GM19035 (cell line): ENCODE results near the gene ROBO3.

ENCODE experiments used
- ATAC-seq: cut with Tn5 transposase; IDR thresholded peaks from one replicate; pipeline ENCODE4 v1.9.1; 2021; ENCODE audit not compliant: unreplicated experiment

The ROBO3 gene

GRCh38 chr11:124841840-124842239 is 23.4 kb upstream of the ROBO3 start:
- no peak for ATAC-seq

GRCh38 chr11:124842305-124842704 is 22.9 kb upstream of the ROBO3 start:
- no peak for ATAC-seq

- no peak for ATAC-seq
Observed at GRCh38 chr11:124843616-124843910, 21.7 kb upstream of the ROBO3 start.

- ATAC-seq: no peak
Observed at GRCh38 chr11:124844664-124845079, 20.6 kb upstream of the ROBO3 start.

GRCh38 chr11:124846070-124846673 is 19.1 kb upstream of the ROBO3 start:
- no peak for ATAC-seq

GRCh38 chr11:124859171-124859570 is 6.1 kb upstream of the ROBO3 start:
- ATAC-seq: no peak

GRCh38 chr11:124861670-124862069 is 3.6 kb upstream of the ROBO3 start:
- no peak for ATAC-seq

GRCh38 chr11:124863137-124863825 is 2.0 kb upstream of the ROBO3 start:
- no peak for ATAC-seq

- no peak for ATAC-seq
Observed at GRCh38 chr11:124863826-124864165, 1.4 kb upstream of the ROBO3 start.

GRCh38 chr11:124864176-124864891 is 898 bp upstream of the ROBO3 start:
- ATAC-seq: no peak

GRCh38 chr11:124864892-124865180 is 396 bp upstream of the ROBO3 start:
- ATAC-seq: no peak

GRCh38 chr11:124865902-124866851 is 945 bp downstream of the ROBO3 start:
- no peak for ATAC-seq

GRCh38 chr11:124867700-124868099 is 2.5 kb downstream of the ROBO3 start:
- ATAC-seq: no peak

- ATAC-seq: no peak
Observed at GRCh38 chr11:124868331-124869274, 3.4 kb downstream of the ROBO3 start.

GRCh38 chr11:124869331-124869730 is 4.1 kb downstream of the ROBO3 start:
- ATAC-seq: no peak

- ATAC-seq: no peak
Observed at GRCh38 chr11:124869856-124870387, 4.7 kb downstream of the ROBO3 start.

- no peak for ATAC-seq
Observed at GRCh38 chr11:124870430-124870829, 5.2 kb downstream of the ROBO3 start.

GRCh38 chr11:124872280-124872679 is 7.0 kb downstream of the ROBO3 start:
- ATAC-seq: no peak

- no peak for ATAC-seq
Observed at GRCh38 chr11:124872741-124873140, 7.5 kb downstream of the ROBO3 start.

- ATAC-seq: no peak
Observed at GRCh38 chr11:124873951-124874350, 8.7 kb downstream of the ROBO3 start.
